A549 (cell line): ENCODE data around the gene HSFX1.

Source experiments
- CEBPB ChIP-seq, 2 experiments: fragments of >200 bp in 1 of 2; sonication (Bioruptor Twin) in 1 of 2; formaldehyde crosslinking in 1 of 2; IDR thresholded peaks; 2 replicates each; pipeline ENCODE4 v1.6.1; 2012 to 2016
- CTCF ChIP-seq: fragments of >200 bp; sonication (Bioruptor Twin); formaldehyde crosslinking; IDR thresholded peaks from 3 replicates; pipeline ENCODE4 v1.5.1; 2016
- JUN ChIP-seq, 2 experiments: fragments of >200 bp; sonication (Bioruptor Twin); formaldehyde crosslinking; IDR thresholded peaks; 2 replicates in 1 of 2; 3 replicates in 1 of 2; pipeline ENCODE4 v1.6.1; 2016 to 2017
- JUNB ChIP-seq: fragments of >200 bp; sonication (Bioruptor Twin); formaldehyde crosslinking; IDR thresholded peaks from 2 replicates; pipeline ENCODE4 v1.6.1; 2016
- KDM1A ChIP-seq: fragments of 200-600 bp; sonication (generic); IDR thresholded peaks from 2 replicates; pipeline ENCODE4 v1.6.1; 2016; ENCODE audit warnings: low read depth, mild to moderate bottlenecking
- POLR2AphosphoS2 ChIP-seq: conservative IDR thresholded peaks from 2 replicates; pipeline ENCODE4 v1.6.1; 2012; ENCODE audit warnings: low read length, improper control_type of control experiment, inconsistent platforms

GRCh38 chrX:149803458-149804062 lies 29.7 kb downstream of the HSFX1 start:
- no peak for TF ChIP-seq JUN (IDR thresholded peaks at IDR 0.05)
- TF ChIP-seq POLR2AphosphoS2, result no peak
- no peak for TF ChIP-seq JUNB
- no peak for TF ChIP-seq KDM1A
- TF ChIP-seq CEBPB (IDR thresholded peaks at IDR 0.05), result no peak
- no peak for TF ChIP-seq CTCF
